Mesendoderm (in vitro differentiated cells): Measurements from ENCODE around the gene CTLA4.

Source experiments
- DNase-seq: peaks from one replicate; pipeline ENCODE4 v3.0.0; 2013
- H2AK5ac ChIP-seq: 2 replicates; pipeline ENCODE4 v1.6.1; 2013; ENCODE audit warnings: low read length, inconsistent platforms
- H2BK120ac ChIP-seq: 2 replicates; pipeline ENCODE4 v1.6.1; 2013; ENCODE audit warnings: low read depth, mild to moderate bottlenecking, low read length, moderate library complexity, mixed read lengths
- H2BK15ac ChIP-seq: replicated peaks from 2 replicates; pipeline ENCODE4 v1.6.1; 2013; ENCODE audit warnings: low read depth, mild to moderate bottlenecking, moderate library complexity
- H2BK5ac ChIP-seq: 2 replicates; pipeline ENCODE4 v1.6.1; 2013; ENCODE audit warnings: low read length, inconsistent platforms
- H3K18ac ChIP-seq: 2 replicates; pipeline ENCODE4 v1.6.1; 2013; ENCODE audit warnings: mild to moderate bottlenecking, low read length, mixed read lengths
- H3K23ac ChIP-seq: one replicate; pipeline ENCODE4 v1.6.1; 2013; ENCODE audit warnings: low read length
- H3K27ac ChIP-seq: 2 replicates; pipeline ENCODE4 v1.5.1; 2013; ENCODE audit warnings: low read depth, mild to moderate bottlenecking, inconsistent platforms, low read length, moderate library complexity
- H3K27me3 ChIP-seq: 2 replicates; pipeline ENCODE4 v1.6.1; 2013; ENCODE audit warnings: low read length, control low read depth, mild to moderate bottlenecking, inconsistent platforms; ENCODE audit not compliant: insufficient read depth, poor library complexity
- H3K36me3 ChIP-seq: 2 replicates; pipeline ENCODE4 v1.6.1; 2013; ENCODE audit warnings: low read length, inconsistent platforms; ENCODE audit not compliant: control insufficient read depth, insufficient read depth
- H3K4ac ChIP-seq: one replicate; pipeline ENCODE4 v1.6.1; 2013; ENCODE audit warnings: low read depth, mild to moderate bottlenecking, low read length, moderate library complexity
- H3K4me1 ChIP-seq: 2 replicates; pipeline ENCODE4 v1.6.1; 2013; ENCODE audit warnings: low read depth, low read length, inconsistent platforms; ENCODE audit not compliant: control insufficient read depth
- H3K4me2 ChIP-seq: 2 replicates; pipeline ENCODE4 v1.6.1; 2013; ENCODE audit warnings: low read length
- H3K4me3 ChIP-seq: 2 replicates; pipeline ENCODE4 v1.5.1; 2013; ENCODE audit warnings: mild to moderate bottlenecking, low read length
- H3K56ac ChIP-seq: one replicate; pipeline ENCODE4 v1.6.1; 2013; ENCODE audit warnings: low read length
- H3K79me1 ChIP-seq: 2 replicates; pipeline ENCODE4 v1.6.1; 2013; ENCODE audit warnings: low read length, inconsistent platforms
- H3K79me2 ChIP-seq: 2 replicates; pipeline ENCODE4 v1.6.1; 2013; ENCODE audit warnings: mild to moderate bottlenecking, low read length; ENCODE audit not compliant: control insufficient read depth, insufficient read depth
- H3K9ac ChIP-seq: 2 replicates; pipeline ENCODE4 v1.6.1; 2013; ENCODE audit warnings: low read length, inconsistent platforms
- H4K5ac ChIP-seq: one replicate; pipeline ENCODE4 v1.6.1; 2013; ENCODE audit warnings: low read length
- H4K8ac ChIP-seq: one replicate; pipeline ENCODE4 v1.6.1; 2013; ENCODE audit warnings: low read depth, mild to moderate bottlenecking, control low read depth, low read length, moderate library complexity
- WGBS: extraction: QIAGEN DNeasy Blood & Tissue Kit; methylation state at CpG from one replicate; pipeline ENCODE4 v1.1.7; 2013; ENCODE audit warnings: low lambda C conversion rate, missing lambda C conversion rate; ENCODE audit not compliant: insufficient coverage; ENCODE audit errors: extremely low coverage; 5-methylcytosine and 5-hydroxymethylcytosine counted together

CTLA4 gene

GRCh38 chr2:203849010-203849409 is 18.6 kb upstream of the CTLA4 start:
- H3K4me1 ChIP-seq, result no peaks in the 10 kb centered on the region
- H3K18ac ChIP-seq, result no peak overlapping the region
- no peak overlapping the region for H2BK120ac ChIP-seq
- no peaks in the 10 kb centered on the region for H3K36me3 ChIP-seq
- no peak overlapping the region for H3K56ac ChIP-seq
- no CpG with 5 or more reads among the region's 2 CpGs for WGBS
- H2AK5ac ChIP-seq, result no peak overlapping the region
- H3K4me3 ChIP-seq, result no peak overlapping the region
- H3K79me2 ChIP-seq, result no peaks in the 10 kb centered on the region
- no peak overlapping the region for H4K8ac ChIP-seq
- no peak overlapping the region for H4K5ac ChIP-seq
- no peaks in the 10 kb centered on the region for H3K79me1 ChIP-seq
- H3K4me2 ChIP-seq, result no peak overlapping the region
- no peak overlapping the region for H3K27ac ChIP-seq
- H2BK15ac ChIP-seq, result no peak overlapping the region
- no peak overlapping the region for H2BK5ac ChIP-seq
- DNase-seq, result no peak
- H3K27me3 ChIP-seq, result no peaks in the 10 kb centered on the region
- no peak overlapping the region for H3K4ac ChIP-seq
- no peak overlapping the region for H3K9ac ChIP-seq
- H3K23ac ChIP-seq, result no peak overlapping the region

GRCh38 chr2:203852760-203853159 is 14.8 kb upstream of the CTLA4 start:
- Histone ChIP-seq H2BK120ac (no peak overlapping the region), H3K9ac (no peak overlapping the region), H3K4me3 (no peak overlapping the region), H3K56ac (no peak overlapping the region), H3K23ac (no peak overlapping the region), H2BK5ac (no peak overlapping the region), H2AK5ac (no peak overlapping the region), H3K4me1 (no peaks in the 10 kb centered on the region), H4K8ac (no peak overlapping the region), H3K27me3 (no peaks in the 10 kb centered on the region), H3K4me2 (no peak overlapping the region), H2BK15ac (no peak overlapping the region), H3K27ac (no peak overlapping the region), H4K5ac (no peak overlapping the region), H3K36me3 (no peaks in the 10 kb centered on the region), H3K79me1 (no peaks in the 10 kb centered on the region), H3K18ac (no peak overlapping the region), H3K79me2 (no peaks in the 10 kb centered on the region), H3K4ac (no peak overlapping the region)
- DNase-seq, result no peak
- no CpG with 5 or more reads among the region's 2 CpGs for WGBS

GRCh38 chr2:203853271-203853670 is 14.3 kb upstream of the CTLA4 start:
- H3K4me1 ChIP-seq, result no peaks in the 10 kb centered on the region
- H4K5ac ChIP-seq, result no peak overlapping the region
- no peak overlapping the region for H3K4ac ChIP-seq
- H3K9ac ChIP-seq, result no peak overlapping the region
- WGBS, result no CpG with 5 or more reads among the region's 3 CpGs
- no peaks in the 10 kb centered on the region for H3K36me3 ChIP-seq
- no peak overlapping the region for H3K18ac ChIP-seq
- H2BK5ac ChIP-seq, result no peak overlapping the region
- H3K23ac ChIP-seq, result no peak overlapping the region
- H2BK120ac ChIP-seq, result no peak overlapping the region
- no peak overlapping the region for H3K27ac ChIP-seq
- H3K56ac ChIP-seq, result no peak overlapping the region
- H2BK15ac ChIP-seq, result no peak overlapping the region
- no peak overlapping the region for H4K8ac ChIP-seq
- no peak overlapping the region for H3K4me3 ChIP-seq
- no peak for DNase-seq
- no peaks in the 10 kb centered on the region for H3K79me1 ChIP-seq
- H3K79me2 ChIP-seq, result no peaks in the 10 kb centered on the region
- no peak overlapping the region for H3K4me2 ChIP-seq
- no peak overlapping the region for H2AK5ac ChIP-seq
- no peaks in the 10 kb centered on the region for H3K27me3 ChIP-seq

GRCh38 chr2:203853722-203854121 is 13.8 kb upstream of the CTLA4 start:
- Histone ChIP-seq H3K4me3 (no peak overlapping the region), H3K27me3 (no peaks in the 10 kb centered on the region), H3K79me1 (no peaks in the 10 kb centered on the region), H4K5ac (no peak overlapping the region), H3K27ac (no peak overlapping the region), H2AK5ac (no peak overlapping the region), H3K9ac (no peak overlapping the region), H3K4me2 (no peak overlapping the region), H2BK120ac (no peak overlapping the region), H4K8ac (no peak overlapping the region), H3K36me3 (no peaks in the 10 kb centered on the region), H2BK5ac (no peak overlapping the region), H3K79me2 (no peaks in the 10 kb centered on the region), H3K4ac (no peak overlapping the region), H3K4me1 (no peaks in the 10 kb centered on the region), H3K23ac (no peak overlapping the region), H2BK15ac (no peak overlapping the region), H3K56ac (no peak overlapping the region), H3K18ac (no peak overlapping the region)
- DNase-seq, result no peak
- WGBS, result no CpG with 5 or more reads among the region's 5 CpGs

GRCh38 chr2:203855274-203855673 is 12.3 kb upstream of the CTLA4 start:
- Histone ChIP-seq H3K4me2 (no peak overlapping the region), H3K9ac (no peak overlapping the region), H2BK5ac (no peak overlapping the region), H3K56ac (no peak overlapping the region), H3K18ac (no peak overlapping the region), H3K4me1 (no peaks in the 10 kb centered on the region), H4K8ac (no peak overlapping the region), H3K23ac (no peak overlapping the region), H3K27ac (no peak overlapping the region), H2BK120ac (no peak overlapping the region), H4K5ac (no peak overlapping the region), H3K36me3 (no peaks in the 10 kb centered on the region), H3K79me2 (no peaks in the 10 kb centered on the region), H3K4me3 (no peak overlapping the region), H3K27me3 (no peaks in the 10 kb centered on the region), H2BK15ac (no peak overlapping the region), H3K79me1 (no peaks in the 10 kb centered on the region), H3K4ac (no peak overlapping the region), H2AK5ac (no peak overlapping the region)
- DNase-seq, result no peak

- no peak overlapping the region for H3K4me2 ChIP-seq
- H2BK5ac ChIP-seq, result no peak overlapping the region
- WGBS, result no CpG with 5 or more reads among the region's 2 CpGs
- no peaks in the 10 kb centered on the region for H3K79me2 ChIP-seq
- no peak overlapping the region for H3K18ac ChIP-seq
- no peak overlapping the region for H2AK5ac ChIP-seq
- H3K56ac ChIP-seq, result no peak overlapping the region
- H3K4me3 ChIP-seq, result no peak overlapping the region
- H3K9ac ChIP-seq, result no peak overlapping the region
- H2BK15ac ChIP-seq, result no peak overlapping the region
- H3K36me3 ChIP-seq, result no peaks in the 10 kb centered on the region
- no peak overlapping the region for H2BK120ac ChIP-seq
- no peaks in the 10 kb centered on the region for H3K79me1 ChIP-seq
- H3K27ac ChIP-seq, result no peak overlapping the region
- H3K4ac ChIP-seq, result no peak overlapping the region
- no peak overlapping the region for H4K8ac ChIP-seq
- no peak overlapping the region for H3K23ac ChIP-seq
- no peak for DNase-seq
- no peaks in the 10 kb centered on the region for H3K4me1 ChIP-seq
- H4K5ac ChIP-seq, result no peak overlapping the region
- no peaks in the 10 kb centered on the region for H3K27me3 ChIP-seq
Observed at GRCh38 chr2:203857656-203858055, 9.9 kb upstream of the CTLA4 start.
